Activated CD8-positive, alpha-beta T cell treated with anti-CD3 and anti-CD28 coated beads for 36 hours (primary cell): Measurements from ENCODE around the gene SNX10. TPM values are rescaled to one million over a fixed set of nuclear protein-coding genes. Genes with fewer than 3 reads are reported as not detected.
A peak's percentile ranks its signal among the peaks of the same experiment; 100 is the strongest.

Experiments used
- ATAC-seq: fragments of 200-7000 bp; cut with Tn5 transposase; one replicate; pipeline ENCODE4 v1.10.0; 2021; ENCODE audit warnings: mild to moderate bottlenecking, moderate library complexity
- CTCF ChIA-PET: fragments of 350-600 bp; sonication (Branson Sonifier 250); formaldehyde crosslinking; loops from one replicate; lab custom pipeline; 2021; ENCODE audit warnings: antibody characterized with exemption; lab: Charles Lee
- POLR2A ChIA-PET: fragments of 350-600 bp; sonication (Branson Sonifier 250); formaldehyde crosslinking; loops from one replicate; lab custom pipeline; 2021; ENCODE audit warnings: antibody characterized with exemption; lab: Charles Lee
- DNase-seq: peaks from one replicate; pipeline ENCODE4 v3.0.0-alpha.2; 2020
- H3K27ac Mint-ChIP-seq: one replicate; pipeline ENCODE4 v1.8.0; 2021; ENCODE audit warnings: mild to moderate bottlenecking, mixed read lengths
- H3K27me3 Mint-ChIP-seq: one replicate; pipeline ENCODE4 v1.8.0; 2021; ENCODE audit warnings: mixed read lengths
- H3K36me3 Mint-ChIP-seq: one replicate; pipeline ENCODE4 v1.8.0; 2021; ENCODE audit warnings: low read depth, mixed read lengths
- H3K4me1 Mint-ChIP-seq: one replicate; pipeline ENCODE4 v1.8.0; 2021; ENCODE audit warnings: low read depth, mixed read lengths
- H3K4me3 Mint-ChIP-seq: one replicate; pipeline ENCODE4 v1.8.0; 2021; ENCODE audit warnings: mild to moderate bottlenecking, moderate library complexity, mixed read lengths
- H3K9me3 Mint-ChIP-seq: one replicate; pipeline ENCODE4 v1.8.0; 2021; ENCODE audit warnings: mixed read lengths
- intact Hi-C: fragments of 100-400 bp; cut with micrococcal nuclease; formaldehyde crosslinking; loops from one replicate; pipeline ENCODE4 v1.10.0; 2022
- total RNA-seq, 2 experiments: library from RNA; stranded (reverse); gene quantifications; one replicate each; pipeline ENCODE4 v1.2.3, GENCODE V29; 2021
- TF ChIP-seq, protein P1 (sequence below): fragments of 200-600 bp; IDR thresholded peaks from one replicate; pipeline ENCODE4 v1.8.0; 2022; ENCODE audit warnings: antibody characterized with exemption, mild to moderate bottlenecking

The SNX10 gene
- total RNA-seq, 2 experiments from 2014 or later = 47.8 to 51.1 TPM

DNA sequence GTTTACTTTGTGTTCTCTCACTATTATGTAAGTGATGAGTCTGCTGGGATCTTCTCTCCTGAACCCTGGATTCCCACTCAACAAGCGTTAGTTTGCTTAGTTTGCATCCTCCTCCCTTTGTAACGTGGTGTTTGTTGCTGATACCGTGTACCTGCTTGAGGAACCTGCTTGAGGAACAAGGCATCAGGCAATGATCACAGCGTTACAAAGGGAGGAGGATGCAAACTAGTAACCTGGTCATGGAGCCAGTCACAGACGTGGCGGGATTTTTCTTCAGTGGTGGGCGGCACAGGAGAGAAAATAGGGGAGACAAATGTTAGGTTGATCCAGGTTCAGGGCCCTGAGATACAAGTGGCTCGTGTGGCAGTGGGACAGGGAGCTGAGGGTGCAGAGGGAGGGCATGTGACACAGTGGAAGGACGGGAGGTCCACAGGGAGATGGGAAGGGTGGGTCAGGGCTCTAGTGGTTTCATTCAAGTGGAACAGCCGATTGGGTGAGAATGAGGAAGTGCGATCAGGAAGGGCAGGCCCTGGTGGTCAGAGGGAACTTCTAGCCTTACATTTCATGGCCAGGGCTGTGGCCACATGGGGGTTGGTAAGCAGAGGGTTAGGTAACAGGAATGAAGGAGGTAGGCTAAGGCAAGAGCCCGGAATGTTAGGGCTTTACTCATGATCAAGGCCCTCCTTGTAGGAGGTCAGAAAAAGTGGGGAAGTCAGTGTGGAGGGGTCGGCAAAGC is 38.0 kb downstream of the SNX10 start:
- DNase-seq (no peak), ATAC-seq (no peak)
- H3K27ac Mint-ChIP-seq = no peak overlapping the region
- no peak overlapping the region for H3K4me3 Mint-ChIP-seq
- CTCF ChIA-PET = interaction anchor here (1.3 kb wide), 1 partner anchor 36 kb away, joined by 3 read pairs; no protein-coding TSS in a partner anchor
- no peaks in the 10 kb centered on the region for H3K27me3 Mint-ChIP-seq
- POLR2A ChIA-PET = no interaction called here
- peaks cover 27% of the 10 kb centered on the region for H3K4me1 Mint-ChIP-seq
- H3K36me3 Mint-ChIP-seq = peaks cover 28% of the 10 kb centered on the region
- intact Hi-C loops = no loop called here
- H3K9me3 Mint-ChIP-seq = peaks cover 4% of the 10 kb centered on the region
- TF ChIP-seq, protein P1, sequence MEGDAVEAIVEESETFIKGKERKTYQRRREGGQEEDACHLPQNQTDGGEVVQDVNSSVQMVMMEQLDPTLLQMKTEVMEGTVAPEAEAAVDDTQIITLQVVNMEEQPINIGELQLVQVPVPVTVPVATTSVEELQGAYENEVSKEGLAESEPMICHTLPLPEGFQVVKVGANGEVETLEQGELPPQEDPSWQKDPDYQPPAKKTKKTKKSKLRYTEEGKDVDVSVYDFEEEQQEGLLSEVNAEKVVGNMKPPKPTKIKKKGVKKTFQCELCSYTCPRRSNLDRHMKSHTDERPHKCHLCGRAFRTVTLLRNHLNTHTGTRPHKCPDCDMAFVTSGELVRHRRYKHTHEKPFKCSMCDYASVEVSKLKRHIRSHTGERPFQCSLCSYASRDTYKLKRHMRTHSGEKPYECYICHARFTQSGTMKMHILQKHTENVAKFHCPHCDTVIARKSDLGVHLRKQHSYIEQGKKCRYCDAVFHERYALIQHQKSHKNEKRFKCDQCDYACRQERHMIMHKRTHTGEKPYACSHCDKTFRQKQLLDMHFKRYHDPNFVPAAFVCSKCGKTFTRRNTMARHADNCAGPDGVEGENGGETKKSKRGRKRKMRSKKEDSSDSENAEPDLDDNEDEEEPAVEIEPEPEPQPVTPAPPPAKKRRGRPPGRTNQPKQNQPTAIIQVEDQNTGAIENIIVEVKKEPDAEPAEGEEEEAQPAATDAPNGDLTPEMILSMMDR = no peak

DNA sequence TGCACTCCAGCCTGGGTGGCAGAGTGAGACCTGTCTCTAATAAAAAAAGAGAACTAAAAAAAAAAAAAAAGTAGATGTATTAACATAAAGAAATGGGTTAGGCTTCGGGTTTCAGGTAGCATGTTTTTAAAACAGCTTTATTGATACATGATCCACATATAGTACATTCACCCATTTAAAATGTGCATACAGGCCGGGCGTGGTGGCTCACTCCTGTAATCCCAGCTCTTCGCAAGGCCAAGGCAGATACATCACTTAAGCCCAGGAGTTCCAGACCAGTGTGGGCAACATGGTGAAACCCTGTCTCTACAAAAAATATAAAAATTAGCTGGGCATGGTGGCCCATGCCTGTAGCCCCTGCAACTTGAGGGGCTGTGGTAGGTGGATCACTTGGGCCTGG is 39.5 kb downstream of the SNX10 start:
- no peak overlapping the region for H3K27ac Mint-ChIP-seq
- TF ChIP-seq, protein P1 = no peak
- H3K4me1 Mint-ChIP-seq = peaks cover 33% of the 10 kb centered on the region
- ChIA-PET CTCF (interaction anchor here (1.3 to 1.5 kb wide), 2 partner anchors 9 to 34 kb away, joined by 3 read pairs; no protein-coding TSS in a partner anchor), POLR2A (interaction anchor here (0.5 kb wide), 1 partner anchor 721 kb away, joined by 3 read pairs; no protein-coding TSS in a partner anchor)
- ATAC-seq (no peak), DNase-seq (no peak)
- no peaks in the 10 kb centered on the region for H3K27me3 Mint-ChIP-seq
- peaks cover 4% of the 10 kb centered on the region for H3K9me3 Mint-ChIP-seq
- intact Hi-C loops = no loop called here
- no peak overlapping the region for H3K4me3 Mint-ChIP-seq
- H3K36me3 Mint-ChIP-seq = peaks cover 28% of the 10 kb centered on the region

DNA sequence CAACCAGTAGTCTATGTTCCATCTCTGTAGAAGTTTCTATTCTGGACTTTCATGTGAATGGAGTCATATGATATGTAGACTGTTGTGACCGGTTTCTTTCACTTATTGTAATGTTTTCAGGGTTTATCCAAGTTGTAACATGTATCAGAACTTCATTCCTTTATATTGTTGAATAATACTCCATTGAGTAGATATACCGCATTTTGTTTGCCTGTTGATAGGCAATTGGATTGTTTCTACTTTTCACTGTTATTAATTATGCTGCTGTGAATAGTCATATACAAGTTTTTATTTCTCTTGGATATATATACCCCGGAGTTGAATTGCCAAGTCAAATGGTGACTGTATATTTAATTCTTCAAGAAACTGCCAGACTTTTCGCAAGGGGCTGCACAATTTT is 40.1 kb downstream of the SNX10 start:
- no peak overlapping the region for H3K27ac Mint-ChIP-seq
- peaks cover 4% of the 10 kb centered on the region for H3K9me3 Mint-ChIP-seq
- intact Hi-C loops = no loop called here
- peaks cover 33% of the 10 kb centered on the region for H3K4me1 Mint-ChIP-seq
- peaks cover 28% of the 10 kb centered on the region for H3K36me3 Mint-ChIP-seq
- no peaks in the 10 kb centered on the region for H3K27me3 Mint-ChIP-seq
- ATAC-seq (no peak), DNase-seq (no peak)
- ChIA-PET POLR2A (interaction anchor here (0.6 kb wide), 1 partner anchor 140 kb away, joined by 3 read pairs; no protein-coding TSS in a partner anchor), CTCF (no interaction called here)
- H3K4me3 Mint-ChIP-seq = no peak overlapping the region
- TF ChIP-seq, protein P1 = no peak

DNA sequence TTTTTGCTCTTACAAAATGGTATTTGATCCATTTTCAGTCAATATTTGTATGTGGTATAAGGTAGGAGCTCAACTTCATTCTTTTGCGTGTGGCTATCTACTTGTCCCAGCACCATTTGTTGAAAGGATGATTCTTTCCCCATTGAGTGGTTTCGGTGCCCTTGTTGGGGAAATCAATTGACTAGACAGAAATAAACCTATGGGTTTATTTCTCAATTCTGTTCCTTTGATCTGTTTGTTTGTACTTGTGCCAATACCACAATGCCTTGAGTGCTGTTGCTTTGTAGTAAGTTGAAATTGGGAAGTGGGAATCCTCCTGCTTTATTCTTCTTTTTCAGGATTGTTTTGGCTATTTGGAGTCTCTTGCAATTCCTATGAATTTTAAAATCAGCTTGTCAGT is 41.0 kb downstream of the SNX10 start:
- intact Hi-C loops = no loop called here
- ATAC-seq = no peak
- POLR2A ChIA-PET = no interaction called here
- H3K27ac Mint-ChIP-seq = no peak overlapping the region
- no peak for DNase-seq
- H3K36me3 Mint-ChIP-seq = peaks cover 28% of the 10 kb centered on the region
- no peaks in the 10 kb centered on the region for H3K27me3 Mint-ChIP-seq
- TF ChIP-seq, protein P1 = no peak
- H3K9me3 Mint-ChIP-seq = peaks cover 4% of the 10 kb centered on the region
- CTCF ChIA-PET = no interaction called here
- no peak overlapping the region for H3K4me3 Mint-ChIP-seq
- peaks cover 36% of the 10 kb centered on the region for H3K4me1 Mint-ChIP-seq

DNA sequence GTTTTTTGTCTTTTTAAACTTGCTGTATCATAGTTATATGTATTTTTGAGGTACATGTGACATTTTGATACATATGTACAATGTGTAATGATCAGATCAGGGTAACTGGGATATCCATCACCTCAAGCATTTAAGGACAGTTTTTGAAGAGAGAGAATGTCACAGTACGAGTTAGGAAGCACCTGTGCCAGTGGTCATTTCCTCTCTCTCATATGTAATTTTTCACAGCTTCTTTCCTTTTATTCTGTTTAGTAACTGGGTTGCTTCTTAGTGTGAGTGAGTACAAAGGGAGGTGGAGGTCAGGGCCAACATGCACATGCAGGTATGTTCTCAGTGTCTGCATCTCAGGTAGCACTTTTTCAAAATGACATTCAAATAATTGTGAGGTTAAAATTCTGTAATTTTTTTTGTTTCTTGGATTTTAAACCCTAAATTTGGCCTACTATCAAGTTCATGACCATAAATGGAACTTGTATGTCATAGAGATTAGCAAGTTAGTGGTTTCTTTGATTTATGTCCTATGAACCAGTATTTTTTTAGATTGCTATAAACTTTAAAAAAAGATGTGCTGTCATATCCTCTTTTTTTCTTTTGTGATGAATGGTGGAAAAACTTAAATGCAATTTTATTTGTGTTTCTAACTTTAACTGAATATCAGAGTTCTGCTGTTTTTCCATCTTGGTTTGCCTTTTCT is 42.7 kb downstream of the SNX10 start:
- Mint-ChIP-seq H3K27me3 (no peaks in the 10 kb centered on the region), H3K9me3 (peaks cover 4% of the 10 kb centered on the region), H3K27ac (peak overlapping the region; percentile 10), H3K4me3 (no peak overlapping the region), H3K36me3 (peaks cover 20% of the 10 kb centered on the region), H3K4me1 (peaks cover 25% of the 10 kb centered on the region)
- POLR2A ChIA-PET = no interaction called here
- ATAC-seq = peak; percentile 24
- no peak for DNase-seq
- TF ChIP-seq, protein P1 = no peak
- intact Hi-C loops = no loop called here
- CTCF ChIA-PET = interaction anchor here (0.9 kb wide), 1 partner anchor 35 kb away, joined by 4 read pairs; no protein-coding TSS in a partner anchor
